Neural cell (in vitro differentiated cells): ENCODE measurements around the gene NFS1.

Source experiments
- SMC3 ChIP-seq: fragments of 450-650 bp; conservative IDR thresholded peaks from 2 replicates; pipeline ENCODE4 v1.6.1; 2014; ENCODE audit warnings: antibody characterized with exemption, mild to moderate bottlenecking, moderate library complexity; ENCODE audit not compliant: poor library complexity
- TAF1 ChIP-seq: IDR thresholded peaks from 2 replicates; pipeline ENCODE4 v1.6.1; 2012; ENCODE audit warnings: low read depth
- TF ChIP-seq, protein P1 (sequence below): fragments of 450-650 bp; IDR thresholded peaks from 2 replicates; pipeline ENCODE4 v1.5.1; 2014; ENCODE audit warnings: antibody characterized with exemption, mild to moderate bottlenecking, moderate library complexity; ENCODE audit not compliant: poor library complexity, severe bottlenecking

DNA sequence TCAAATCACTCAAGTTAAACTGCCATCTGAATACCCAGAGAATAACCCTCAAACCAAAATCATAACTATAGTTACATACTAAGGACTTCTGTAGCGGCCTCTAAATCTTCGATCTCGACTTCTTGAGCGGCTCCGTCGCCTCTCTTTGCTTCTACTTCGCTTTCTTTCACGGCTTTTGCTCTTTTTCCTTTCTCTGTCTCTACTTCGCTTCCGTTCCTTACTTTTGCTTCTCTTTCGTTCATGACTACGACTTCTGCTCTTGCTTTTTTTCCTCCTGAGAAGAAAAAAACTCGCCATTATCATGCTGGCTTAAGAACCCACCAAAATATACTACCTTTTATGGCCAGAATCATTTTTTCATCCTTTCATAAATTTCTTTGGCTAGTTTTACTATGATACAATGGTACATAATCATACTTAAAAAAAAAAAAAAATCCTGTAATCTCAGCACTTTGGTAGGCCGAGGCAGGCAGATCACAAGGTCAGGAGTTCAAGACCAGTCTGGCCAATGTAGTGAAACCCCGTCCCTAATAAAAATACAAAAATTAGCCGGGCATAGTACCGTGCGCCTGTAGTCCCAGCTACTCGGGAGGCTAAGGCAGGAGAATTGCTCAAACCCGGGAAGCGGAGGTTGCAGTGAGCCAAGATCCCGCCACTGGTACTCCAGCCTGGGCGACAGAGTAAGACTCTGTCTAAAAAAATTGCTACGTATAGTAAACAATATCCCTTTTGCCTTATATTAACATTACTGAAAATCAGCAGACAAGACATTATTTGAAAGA lies 32.9 kb upstream of the NFS1 start:
- TF ChIP-seq, protein P1, sequence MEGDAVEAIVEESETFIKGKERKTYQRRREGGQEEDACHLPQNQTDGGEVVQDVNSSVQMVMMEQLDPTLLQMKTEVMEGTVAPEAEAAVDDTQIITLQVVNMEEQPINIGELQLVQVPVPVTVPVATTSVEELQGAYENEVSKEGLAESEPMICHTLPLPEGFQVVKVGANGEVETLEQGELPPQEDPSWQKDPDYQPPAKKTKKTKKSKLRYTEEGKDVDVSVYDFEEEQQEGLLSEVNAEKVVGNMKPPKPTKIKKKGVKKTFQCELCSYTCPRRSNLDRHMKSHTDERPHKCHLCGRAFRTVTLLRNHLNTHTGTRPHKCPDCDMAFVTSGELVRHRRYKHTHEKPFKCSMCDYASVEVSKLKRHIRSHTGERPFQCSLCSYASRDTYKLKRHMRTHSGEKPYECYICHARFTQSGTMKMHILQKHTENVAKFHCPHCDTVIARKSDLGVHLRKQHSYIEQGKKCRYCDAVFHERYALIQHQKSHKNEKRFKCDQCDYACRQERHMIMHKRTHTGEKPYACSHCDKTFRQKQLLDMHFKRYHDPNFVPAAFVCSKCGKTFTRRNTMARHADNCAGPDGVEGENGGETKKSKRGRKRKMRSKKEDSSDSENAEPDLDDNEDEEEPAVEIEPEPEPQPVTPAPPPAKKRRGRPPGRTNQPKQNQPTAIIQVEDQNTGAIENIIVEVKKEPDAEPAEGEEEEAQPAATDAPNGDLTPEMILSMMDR: no peak
- TF ChIP-seq SMC3: no peak
- TF ChIP-seq TAF1: no peak
